SK-N-SH treated with all-trans-retinoic acid at 6 μM for 48 hours (cell line): ENCODE data around the gene MXD4.

Experiments used
- BACH2 ChIP-seq: fragments of 250-450 bp; sonication (Bioruptor Pico); IDR thresholded peaks from 2 replicates; pipeline ENCODE4 v1.9.0; 2021; ENCODE audit warnings: mild to moderate bottlenecking, borderline replicate concordance
- CSDC2 ChIP-seq: fragments of 250-450 bp; sonication (Bioruptor Pico); IDR thresholded peaks from 2 replicates; pipeline ENCODE4 v1.5.0; 2020; ENCODE audit warnings: mild to moderate bottlenecking, moderate library complexity
- CSRNP3 ChIP-seq: fragments of 250-450 bp; sonication (Bioruptor Pico); IDR thresholded peaks from 2 replicates; pipeline ENCODE4 v1.5.1; 2021; ENCODE audit warnings: mild to moderate bottlenecking, moderate library complexity
- GLIS3 ChIP-seq: fragments of 250-450 bp; sonication (Bioruptor Pico); IDR thresholded peaks from 2 replicates; pipeline ENCODE4 v1.5.0; 2020; ENCODE audit warnings: mild to moderate bottlenecking, moderate library complexity
- ISL1 ChIP-seq: fragments of 250-450 bp; sonication (Bioruptor Pico); IDR thresholded peaks from 2 replicates; pipeline ENCODE4 v2.1.2; 2022; ENCODE audit warnings: mild to moderate bottlenecking, moderate library complexity
- OSR1 ChIP-seq: fragments of 250-450 bp; sonication (Bioruptor Pico); IDR thresholded peaks from 2 replicates; pipeline ENCODE4 v1.8.0; 2022; ENCODE audit warnings: moderate library complexity, mild to moderate bottlenecking, inconsistent platforms
- PATZ1 ChIP-seq: fragments of 250-450 bp; sonication (Bioruptor Pico); IDR thresholded peaks from 2 replicates; pipeline ENCODE4 v1.8.0; 2020; ENCODE audit warnings: mild to moderate bottlenecking, moderate library complexity, borderline replicate concordance
- PPARA ChIP-seq: fragments of 250-450 bp; sonication (Bioruptor Pico); IDR thresholded peaks from 2 replicates; pipeline ENCODE4 v1.5.0; 2020; ENCODE audit warnings: mild to moderate bottlenecking, borderline replicate concordance
- RARB ChIP-seq: fragments of 250-450 bp; sonication (Bioruptor Pico); IDR thresholded peaks from 2 replicates; pipeline ENCODE4 v1.8.0; 2021; ENCODE audit warnings: mild to moderate bottlenecking, moderate library complexity
- TOX ChIP-seq: fragments of 250-450 bp; sonication (Bioruptor Pico); IDR thresholded peaks from 2 replicates; pipeline ENCODE4 v1.8.0; 2021; ENCODE audit warnings: mild to moderate bottlenecking, moderate library complexity, borderline replicate concordance
- ZC3H10 ChIP-seq: fragments of 250-450 bp; sonication (Bioruptor Pico); IDR thresholded peaks from 2 replicates; pipeline ENCODE4 v1.5.1; 2021; ENCODE audit warnings: mild to moderate bottlenecking, moderate library complexity
- ZFP3 ChIP-seq: fragments of 250-450 bp; sonication (Bioruptor Pico); IDR thresholded peaks from 2 replicates; pipeline ENCODE4 v1.5.0; 2020; ENCODE audit warnings: mild to moderate bottlenecking, moderate library complexity
- ZFP30 ChIP-seq: fragments of 450-650 bp; formaldehyde crosslinking; IDR thresholded peaks from 2 replicates; pipeline ENCODE4 v1.5.0; 2022; ENCODE audit warnings: mild to moderate bottlenecking, moderate library complexity
- ZNF8 ChIP-seq: fragments of 450-650 bp; formaldehyde crosslinking; IDR thresholded peaks from 2 replicates; pipeline ENCODE4 v1.5.0; 2020; ENCODE audit warnings: mild to moderate bottlenecking, moderate library complexity

- no peak for TF ChIP-seq ZFP3
- no peak for TF ChIP-seq BACH2 (CRISPR knock-in tag)
- no peak for TF ChIP-seq ZFP30 (CRISPR knock-in tag)
- TF ChIP-seq RARB (CRISPR knock-in tag), result no peak
- no peak for TF ChIP-seq OSR1 (CRISPR knock-in tag)
- TF ChIP-seq PPARA (CRISPR knock-in tag), result no peak
- no peak for TF ChIP-seq PATZ1 (CRISPR knock-in tag)
- no peak for TF ChIP-seq GLIS3 (CRISPR knock-in tag)
- no peak for TF ChIP-seq ZC3H10
- TF ChIP-seq CSDC2 (CRISPR knock-in tag), result no peak
- TF ChIP-seq ISL1 (CRISPR knock-in tag), result no peak
- no peak for TF ChIP-seq CSRNP3 (CRISPR knock-in tag)
- no peak for TF ChIP-seq ZNF8 (CRISPR knock-in tag)
- TF ChIP-seq TOX, result no peak
Measured at GRCh38 chr4:2212831-2213230, 49.1 kb downstream of the MXD4 start.
